ENCODE results near the gene HOXC4.
A peak's percentile ranks its signal among the peaks of the same experiment; 100 is the strongest.

The HOXC4 gene

DNA sequence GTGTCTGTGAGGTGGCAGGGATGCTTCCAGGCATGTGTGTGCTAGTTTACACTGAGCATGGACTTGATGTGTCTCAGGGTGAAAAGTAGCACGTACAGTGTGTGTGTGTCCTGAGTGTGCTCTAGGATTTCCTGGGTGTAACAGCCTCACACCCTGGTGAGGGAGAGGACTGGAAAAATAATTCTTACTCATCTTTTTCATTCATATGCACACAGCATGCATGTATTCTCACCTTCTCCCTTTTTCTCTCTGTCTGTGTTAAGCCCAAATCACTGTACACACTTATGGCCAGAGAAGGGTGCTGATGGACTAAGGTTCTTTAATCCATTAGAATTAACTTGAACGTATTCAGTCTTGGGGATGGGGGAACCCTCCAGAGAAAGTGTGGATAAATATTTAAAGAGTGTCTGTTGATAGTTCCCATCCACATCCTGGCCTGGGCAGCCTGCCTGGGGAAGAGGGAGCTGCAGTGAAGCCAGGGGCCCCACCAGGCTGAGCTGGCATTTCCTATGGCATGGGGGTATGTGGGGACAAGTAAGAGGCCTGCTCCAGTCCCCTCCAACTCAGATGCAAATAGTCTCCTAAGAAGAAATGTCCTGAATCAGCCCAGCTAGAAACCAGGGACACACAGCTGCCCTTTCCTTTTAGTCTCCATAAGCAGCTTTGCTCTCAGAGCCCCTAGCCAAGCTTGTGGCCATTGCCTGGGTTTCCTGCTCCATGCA, 45.9 kb upstream of the HOXC4 start:
- no peak for DNase-seq (ENCODE audit: low spot score)
- no peak overlapping the region for H3K27ac ChIP-seq
- TF ChIP-seq, protein P1, sequence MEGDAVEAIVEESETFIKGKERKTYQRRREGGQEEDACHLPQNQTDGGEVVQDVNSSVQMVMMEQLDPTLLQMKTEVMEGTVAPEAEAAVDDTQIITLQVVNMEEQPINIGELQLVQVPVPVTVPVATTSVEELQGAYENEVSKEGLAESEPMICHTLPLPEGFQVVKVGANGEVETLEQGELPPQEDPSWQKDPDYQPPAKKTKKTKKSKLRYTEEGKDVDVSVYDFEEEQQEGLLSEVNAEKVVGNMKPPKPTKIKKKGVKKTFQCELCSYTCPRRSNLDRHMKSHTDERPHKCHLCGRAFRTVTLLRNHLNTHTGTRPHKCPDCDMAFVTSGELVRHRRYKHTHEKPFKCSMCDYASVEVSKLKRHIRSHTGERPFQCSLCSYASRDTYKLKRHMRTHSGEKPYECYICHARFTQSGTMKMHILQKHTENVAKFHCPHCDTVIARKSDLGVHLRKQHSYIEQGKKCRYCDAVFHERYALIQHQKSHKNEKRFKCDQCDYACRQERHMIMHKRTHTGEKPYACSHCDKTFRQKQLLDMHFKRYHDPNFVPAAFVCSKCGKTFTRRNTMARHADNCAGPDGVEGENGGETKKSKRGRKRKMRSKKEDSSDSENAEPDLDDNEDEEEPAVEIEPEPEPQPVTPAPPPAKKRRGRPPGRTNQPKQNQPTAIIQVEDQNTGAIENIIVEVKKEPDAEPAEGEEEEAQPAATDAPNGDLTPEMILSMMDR (IDR thresholded peaks at IDR 0.05), result no peak

DNA sequence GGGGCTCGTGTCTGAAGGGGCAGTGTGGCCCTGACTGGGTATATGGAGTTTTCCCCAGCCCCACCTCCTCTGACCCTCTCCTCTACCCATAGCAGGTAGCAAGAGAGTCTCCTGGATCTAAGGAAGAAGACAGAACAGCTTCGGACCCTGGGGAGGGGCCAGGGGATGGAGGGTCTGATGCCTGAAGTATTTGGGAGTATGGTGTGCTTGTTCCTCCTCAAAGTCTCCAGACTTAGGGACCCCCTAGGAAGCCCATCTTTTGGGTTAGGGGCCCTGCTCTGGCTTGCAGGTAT, 45.4 kb upstream of the HOXC4 start:
- Histone ChIP-seq H3K4me3 (no peak overlapping the region), H3K27ac (no peak overlapping the region)
- DNase-seq (ENCODE audit: low spot score), result no peak
- TF ChIP-seq, protein P1 (IDR thresholded peaks at IDR 0.05), result no peak

More for the DNA sequence above, 45.9 kb upstream of the HOXC4 start:
- no peak overlapping the region for H3K4me3 ChIP-seq

DNA sequence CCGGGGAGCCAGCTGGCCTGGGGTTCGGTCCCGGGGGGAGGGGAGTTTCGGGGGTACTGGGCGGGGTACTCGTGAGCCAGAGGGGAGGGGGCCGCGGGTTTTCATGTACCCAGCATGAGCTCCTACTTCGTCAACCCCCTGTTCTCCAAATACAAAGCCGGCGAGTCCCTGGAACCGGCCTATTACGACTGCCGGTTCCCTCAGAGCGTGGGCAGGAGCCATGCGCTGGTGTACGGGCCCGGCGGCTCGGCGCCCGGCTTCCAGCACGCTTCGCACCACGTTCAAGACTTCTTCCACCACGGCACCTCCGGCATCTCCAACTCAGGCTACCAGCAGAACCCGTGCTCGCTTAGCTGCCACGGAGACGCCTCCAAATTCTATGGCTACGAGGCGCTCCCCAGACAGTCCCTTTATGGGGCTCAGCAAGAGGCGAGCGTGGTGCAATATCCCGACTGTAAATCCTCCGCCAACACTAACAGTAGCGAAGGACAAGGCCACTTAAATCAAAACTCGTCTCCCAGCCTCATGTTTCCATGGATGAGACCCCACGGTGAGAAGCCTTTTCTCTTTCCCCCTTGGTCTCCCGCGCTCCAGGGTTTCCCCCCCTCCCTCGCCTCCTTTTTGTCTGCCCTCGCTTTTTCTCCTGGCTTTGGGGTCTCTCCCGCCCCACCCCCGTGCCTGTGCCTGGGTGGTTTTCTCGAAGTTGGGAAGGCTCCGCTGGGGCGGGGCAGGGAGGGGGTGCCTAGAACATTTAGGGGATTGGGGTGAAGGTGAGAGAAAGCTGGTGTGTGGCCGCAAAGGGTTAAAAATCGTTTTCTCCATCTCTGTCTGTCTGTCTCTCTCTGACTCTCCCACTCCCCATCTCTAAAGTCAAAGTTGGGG, 44.2 kb upstream of the HOXC4 start:
- TF ChIP-seq, protein P1 (IDR thresholded peaks at IDR 0.05), result no peak
- DNase-seq (ENCODE audit: low spot score), result no peak
- Histone ChIP-seq H3K27ac (no peak overlapping the region), H3K4me3 (peak overlapping the region; percentile 61)

DNA sequence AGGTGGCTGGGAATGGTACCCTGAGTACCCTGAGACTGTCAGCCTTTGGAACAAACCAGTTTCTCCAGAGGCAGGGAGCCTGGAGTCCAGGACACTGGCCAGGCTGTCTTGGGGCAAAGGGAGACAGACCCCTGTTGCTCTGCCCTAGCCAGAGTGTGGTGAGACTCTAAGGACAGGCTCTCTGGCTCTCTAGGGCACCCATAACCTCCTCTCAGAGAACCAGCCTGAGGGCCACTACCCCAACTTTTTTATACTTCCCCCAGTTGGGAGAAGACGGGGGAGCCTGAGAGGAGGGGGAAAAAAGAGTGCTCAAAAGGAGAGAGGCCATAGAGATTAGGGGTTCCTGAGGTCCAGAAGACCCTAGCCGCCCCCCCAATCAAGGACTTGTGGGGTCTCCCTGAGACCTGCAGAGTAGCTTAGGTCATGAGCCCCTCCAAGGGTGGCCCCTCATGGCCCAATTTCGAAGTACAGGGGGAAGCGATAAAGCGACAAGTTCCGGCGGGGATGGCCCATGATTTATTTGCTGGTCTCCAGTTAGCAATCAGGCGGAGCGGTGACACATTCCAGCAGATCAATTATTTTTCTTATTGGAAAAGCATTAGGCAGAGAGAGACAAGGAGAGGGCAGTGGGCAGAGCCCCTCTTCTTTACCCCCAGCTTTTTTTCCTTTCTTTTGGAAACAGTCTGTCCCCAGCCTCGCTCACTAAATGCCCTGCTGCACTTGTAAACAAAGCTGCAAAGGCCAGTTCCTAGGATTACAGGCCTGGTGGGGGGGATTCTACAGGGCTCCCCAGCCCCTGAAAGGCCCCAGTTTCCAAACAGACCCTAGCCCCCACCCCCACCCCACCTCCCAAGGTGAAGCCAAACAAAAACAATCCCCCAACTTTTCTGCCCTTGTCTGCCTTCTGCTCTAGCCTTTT, 43.3 kb upstream of the HOXC4 start:
- no peak overlapping the region for H3K4me3 ChIP-seq
- DNase-seq (ENCODE audit: low spot score), result no peak
- TF ChIP-seq, protein P1 (IDR thresholded peaks at IDR 0.05), result no peak
- no peak overlapping the region for H3K27ac ChIP-seq

DNA sequence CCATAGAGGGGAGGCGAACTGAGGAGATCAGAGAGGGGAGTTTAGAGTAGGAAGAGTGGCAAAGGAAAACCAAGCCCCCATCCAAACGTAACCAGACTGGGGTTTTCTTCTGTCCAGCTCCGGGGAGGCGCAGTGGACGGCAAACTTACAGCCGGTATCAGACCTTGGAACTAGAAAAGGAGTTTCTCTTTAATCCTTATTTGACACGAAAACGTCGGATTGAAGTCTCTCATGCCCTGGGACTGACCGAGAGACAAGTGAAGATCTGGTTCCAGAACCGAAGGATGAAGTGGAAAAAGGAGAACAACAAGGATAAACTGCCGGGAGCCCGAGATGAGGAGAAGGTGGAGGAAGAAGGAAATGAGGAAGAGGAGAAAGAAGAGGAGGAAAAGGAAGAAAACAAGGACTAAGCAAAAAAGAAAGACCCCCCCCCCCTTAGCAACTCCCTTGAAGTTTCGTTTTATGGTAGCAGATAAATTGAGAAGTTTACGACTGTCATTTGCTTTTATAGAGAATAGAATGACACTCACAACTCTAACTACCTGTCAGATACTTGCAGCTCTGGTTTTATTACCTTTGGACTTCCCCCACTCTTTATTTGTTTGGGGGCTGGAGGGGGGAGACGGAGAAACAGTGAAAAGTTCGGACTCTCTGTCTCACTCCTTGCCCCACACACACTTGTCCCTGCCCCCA, 42.5 kb upstream of the HOXC4 start:
- no peak overlapping the region for H3K4me3 ChIP-seq
- TF ChIP-seq, protein P1 (IDR thresholded peaks at IDR 0.05), result no peak
- DNase-seq (ENCODE audit: low spot score), result no peak
- H3K27ac ChIP-seq, result no peak overlapping the region

DNA sequence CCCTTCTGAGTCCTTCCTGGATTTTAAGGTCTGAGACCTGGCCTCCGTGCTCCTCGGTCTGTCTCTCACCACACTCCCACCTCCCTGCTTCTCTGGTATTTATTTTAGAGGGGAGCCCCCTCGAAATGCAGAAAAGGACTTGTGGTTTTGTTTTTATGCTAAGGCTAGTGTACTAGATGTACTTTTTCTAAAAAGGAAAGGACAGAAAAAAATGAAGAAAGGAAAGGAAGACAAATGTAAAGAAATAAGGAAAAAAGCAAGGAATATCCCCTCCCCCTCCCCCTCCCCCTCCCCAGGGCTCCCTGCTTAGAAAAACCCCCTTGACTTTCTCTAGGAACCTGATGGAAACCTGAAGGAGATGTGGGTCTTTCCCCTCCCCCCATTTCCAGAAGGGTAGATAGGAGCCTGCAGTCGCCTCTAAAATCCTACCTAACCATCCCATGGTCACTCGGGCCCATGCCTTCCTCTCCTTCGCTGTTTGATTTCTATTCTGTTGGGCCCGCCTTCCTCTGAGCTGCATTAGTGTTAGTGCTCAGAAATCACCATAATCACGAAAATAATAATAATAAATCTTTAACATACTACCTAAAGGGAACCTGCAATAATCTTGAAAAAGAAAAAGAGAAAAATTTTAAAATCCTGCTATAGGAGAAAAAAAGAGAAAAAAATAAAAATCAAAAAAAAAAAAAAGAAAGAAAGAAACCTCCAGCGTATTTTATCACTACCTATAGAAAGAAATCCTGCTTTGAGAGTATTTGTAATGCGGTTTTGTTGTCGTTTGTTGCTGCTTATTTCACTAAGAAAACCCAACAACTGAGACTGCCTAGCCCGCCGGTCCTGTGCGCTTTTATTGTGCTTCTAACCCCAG, 41.7 kb upstream of the HOXC4 start:
- no peak overlapping the region for H3K27ac ChIP-seq
- TF ChIP-seq, protein P1 (IDR thresholded peaks at IDR 0.05), result no peak
- no peak for DNase-seq (ENCODE audit: low spot score)
- H3K4me3 ChIP-seq, result no peak overlapping the region
